Stimulated activated CD4-positive, alpha-beta T cell treated with anti-CD3 and anti-CD28 coated beads, Interleukin-15, amount 100 ng/mL, for 1 hour (primary cell): ENCODE results near the gene TNFRSF8.
"Not testable (repeated sequence)": the region's sequence is repeated elsewhere in the genome, so short reads cannot be mapped to it uniquely, and the experiment has no call there.

ENCODE experiments used
- DNase-seq, 2 donors: peaks; one replicate each; pipeline ENCODE4 v3.0.0-alpha.2; 2020; ENCODE audit warnings: low read depth in 1 of 2, low spot score in 1 of 2

Gene TNFRSF8

DNA sequence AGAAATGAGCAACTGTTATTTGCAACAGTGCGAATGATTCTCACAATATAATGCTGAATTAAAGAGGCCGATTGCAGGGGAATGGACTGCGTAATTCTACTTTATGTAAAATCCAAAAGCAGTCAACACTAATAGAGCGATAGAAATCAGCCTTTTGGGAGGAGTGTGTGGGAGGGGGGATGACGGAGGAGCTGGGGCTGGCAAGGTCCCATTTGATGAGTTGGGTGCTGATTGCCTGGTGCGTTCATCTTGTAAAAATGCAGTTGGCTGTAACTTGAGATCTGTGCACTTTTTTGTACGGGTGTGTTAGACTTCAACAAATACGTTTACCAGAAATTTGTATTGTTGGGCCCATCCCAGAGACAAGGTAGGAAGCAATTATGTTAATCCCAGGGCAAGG, 20.7 kb downstream of the TNFRSF8 start:
- DNase-seq: no peak

DNA sequence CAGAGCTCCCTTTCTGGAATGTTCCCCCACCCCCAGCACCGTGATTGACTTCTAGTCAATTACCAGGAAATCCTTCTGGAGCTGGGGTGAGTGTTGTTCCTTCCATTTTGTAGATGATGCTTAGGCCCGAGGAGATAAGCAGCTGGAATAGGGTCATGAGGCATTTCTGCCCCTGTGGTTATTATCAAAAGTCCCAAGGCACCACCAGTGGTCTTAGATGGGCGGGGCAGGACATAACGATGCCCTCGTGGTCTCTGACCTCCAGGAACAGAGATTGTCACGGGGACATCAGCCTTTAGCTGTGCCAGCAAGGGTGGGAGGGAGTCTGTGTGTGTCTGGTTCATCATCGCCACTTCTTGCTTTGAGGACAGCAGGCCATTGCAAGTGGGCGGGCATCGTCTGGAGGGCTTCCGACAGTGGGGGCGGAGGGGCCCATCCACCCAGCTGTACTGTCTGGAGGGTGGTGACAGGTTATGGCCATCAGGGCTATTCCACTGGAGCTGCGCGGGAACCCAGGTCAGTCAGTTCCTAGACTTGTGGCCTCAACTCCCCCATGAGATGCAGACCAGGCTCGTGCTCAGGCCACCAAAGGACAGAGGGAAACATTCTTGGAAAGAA, 22.6 kb downstream of the TNFRSF8 start:
- DNase-seq: no peak

GRCh38 chr1:12087797-12088314, 24.8 kb downstream of the TNFRSF8 start:
- no peak for DNase-seq

DNA sequence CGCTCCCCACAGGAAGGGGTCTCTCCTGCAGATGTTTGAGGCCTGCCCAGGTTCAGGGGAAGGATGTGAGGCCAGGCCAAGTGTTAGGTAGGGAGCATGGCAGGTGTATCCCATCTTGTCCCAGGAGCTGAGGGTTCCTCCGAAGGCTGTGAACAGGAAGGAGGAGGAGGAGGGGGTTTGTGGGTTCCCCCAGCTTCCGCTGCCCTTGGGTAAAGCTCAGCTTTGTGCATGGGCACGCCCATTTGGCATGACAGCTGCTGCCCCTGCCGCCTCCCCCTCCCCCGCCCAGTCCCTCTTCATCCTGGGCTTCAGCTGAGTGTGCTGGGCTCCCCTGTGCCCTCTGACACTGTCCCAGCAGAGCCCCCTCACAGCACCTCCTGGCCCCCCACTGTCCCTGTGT, 25.5 kb downstream of the TNFRSF8 start:
- DNase-seq: no peak

DNA sequence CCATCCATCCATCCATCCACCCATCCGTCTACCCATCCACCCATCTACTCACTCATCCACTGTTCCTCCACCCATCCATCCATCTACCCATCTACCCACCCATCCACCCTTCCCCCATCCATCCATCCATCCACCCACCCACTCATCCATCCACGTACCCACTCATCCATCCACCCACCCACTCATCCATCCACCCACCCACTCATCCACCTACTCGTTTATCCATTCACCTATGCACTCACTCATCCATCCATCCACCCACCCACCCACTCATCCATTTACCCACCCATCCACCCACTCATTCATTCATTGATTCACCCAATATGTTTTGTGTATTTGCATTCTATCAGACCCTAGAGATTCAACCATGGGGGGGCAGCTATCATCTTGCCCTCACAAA, 27.2 kb downstream of the TNFRSF8 start:
- no peak for DNase-seq

GRCh38 chr1:12091191-12091590, 28.1 kb downstream of the TNFRSF8 start:
- DNase-seq: no peak

GRCh38 chr1:12094180-12094579, 31.1 kb downstream of the TNFRSF8 start:
- DNase-seq: no peak

- DNase-seq: no peak
Measured at GRCh38 chr1:12095452-12096263, 32.6 kb downstream of the TNFRSF8 start.

DNA sequence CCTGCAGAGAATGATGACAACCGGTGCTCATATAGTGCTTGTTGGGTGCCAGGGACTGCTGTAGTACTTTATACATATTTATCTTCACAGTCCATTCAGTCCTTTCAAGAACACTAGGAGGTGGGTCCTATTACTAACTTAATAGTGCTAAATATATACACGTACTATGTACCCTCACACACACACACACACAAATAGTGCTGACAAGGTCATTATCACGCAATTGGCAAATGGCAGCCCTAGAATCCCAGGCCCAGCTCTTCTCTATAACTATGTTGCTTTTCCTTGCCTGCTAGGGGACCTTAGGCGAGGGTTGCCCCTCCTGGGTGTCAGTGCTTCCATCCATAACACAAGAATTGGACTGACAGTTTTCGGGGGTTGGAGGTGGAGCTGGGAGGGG, 33.5 kb downstream of the TNFRSF8 start:
- DNase-seq: no peak

DNA sequence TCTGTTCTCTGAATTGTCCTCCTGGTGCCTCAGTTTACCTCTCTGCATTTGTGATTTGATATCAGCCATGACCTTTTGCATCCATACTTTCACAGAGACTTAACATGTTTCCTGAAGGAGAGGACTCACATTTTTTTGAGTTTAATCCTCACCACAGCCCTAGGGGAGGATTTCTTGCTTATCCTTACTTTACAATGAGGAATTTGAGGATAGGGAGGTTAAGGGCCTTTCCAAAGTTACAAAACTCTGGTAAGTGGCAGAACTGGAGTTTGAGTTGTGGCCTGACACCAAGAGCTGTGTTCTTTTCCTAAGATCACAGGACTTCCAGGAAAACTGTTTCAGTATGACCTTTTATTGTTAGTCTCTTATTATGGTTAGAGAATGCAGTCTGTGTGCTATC, 34.2 kb downstream of the TNFRSF8 start:
- DNase-seq: no peak

DNA sequence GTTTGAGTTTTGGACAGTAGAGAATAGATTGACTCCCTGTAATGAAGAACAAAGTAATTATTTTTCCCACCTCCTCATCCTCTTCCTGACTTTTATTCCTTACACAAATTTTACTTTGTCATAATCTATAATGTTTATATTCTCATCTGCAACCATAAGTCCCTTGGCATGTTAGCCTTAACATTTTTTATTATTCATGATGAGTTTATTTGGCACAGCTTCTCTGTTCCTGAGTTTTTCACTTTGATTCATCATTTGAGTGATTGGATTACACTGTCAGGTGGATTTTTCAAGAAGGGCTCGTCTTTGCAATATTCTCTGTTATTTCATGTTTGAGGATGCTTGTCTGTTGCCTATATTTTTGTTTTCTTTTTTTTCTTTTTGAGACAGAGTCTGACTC, 35.7 kb downstream of the TNFRSF8 start:
- no peak for DNase-seq

GRCh38 chr1:12099610-12100009, 36.5 kb downstream of the TNFRSF8 start:
- DNase-seq: no peak

- no peak for DNase-seq
Measured at GRCh38 chr1:12100071-12100470, 37.0 kb downstream of the TNFRSF8 start.

DNA sequence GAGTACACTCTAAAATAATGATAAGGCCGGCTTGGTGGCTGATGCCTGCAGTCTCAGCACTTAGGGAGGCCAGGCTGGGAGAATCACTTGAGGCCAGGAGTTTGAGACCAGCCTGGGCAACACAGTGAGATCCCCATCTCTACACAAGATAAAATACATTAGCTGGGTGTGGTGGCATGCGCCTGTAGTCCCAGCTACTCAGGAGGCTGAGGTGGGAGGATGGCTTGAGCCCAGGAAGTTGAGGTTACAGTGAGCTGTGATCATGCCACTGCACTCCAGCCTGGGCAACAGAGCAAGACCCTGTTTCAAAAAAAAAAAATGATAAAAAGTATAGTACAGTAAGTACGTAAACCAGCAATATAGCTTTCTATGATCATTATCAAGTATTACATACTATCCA, 38.0 kb downstream of the TNFRSF8 start:
- DNase-seq: not testable (repeated sequence)

- DNase-seq: no peak
Measured at GRCh38 chr1:12102066-12102465, 39.0 kb downstream of the TNFRSF8 start.

GRCh38 chr1:12104417-12104816, 41.3 kb downstream of the TNFRSF8 start:
- DNase-seq: no peak

- no peak for DNase-seq
Measured at GRCh38 chr1:12106153-12106552, 43.0 kb downstream of the TNFRSF8 start.

- DNase-seq: not testable (repeated sequence)
Measured at GRCh38 chr1:12106861-12107260, 43.8 kb downstream of the TNFRSF8 start.

GRCh38 chr1:12107718-12108117, 44.6 kb downstream of the TNFRSF8 start:
- DNase-seq: no peak

GRCh38 chr1:12109901-12110300, 46.8 kb downstream of the TNFRSF8 start:
- no peak for DNase-seq

DNA sequence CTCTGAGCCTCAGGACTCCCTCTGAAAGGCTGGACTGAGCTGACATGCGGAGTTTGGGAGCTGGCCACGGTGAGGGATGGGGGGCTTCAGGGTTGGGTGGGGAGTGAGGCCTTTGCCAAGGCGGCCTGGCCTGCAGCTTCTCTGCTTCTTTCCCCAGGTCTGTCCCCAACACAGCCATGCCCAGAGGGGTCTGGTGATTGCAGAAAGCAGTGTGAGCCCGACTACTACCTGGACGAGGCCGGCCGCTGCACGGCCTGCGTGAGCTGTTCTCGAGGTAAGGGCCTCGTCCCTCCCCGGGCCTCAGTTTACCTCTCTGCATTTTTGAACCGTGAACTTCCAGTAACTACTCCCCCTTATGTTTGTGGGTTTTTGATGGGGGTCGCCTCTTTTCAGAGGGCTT, 48.6 kb downstream of the TNFRSF8 start:
- no peak for DNase-seq

GRCh38 chr1:12112711-12113161, 49.6 kb downstream of the TNFRSF8 start:
- DNase-seq: no peak
